Astrocyte of the cerebellum (primary cell): ENCODE results near the gene TAAR2.

Source experiments
- DNase-seq: peaks from one replicate; pipeline ENCODE4 v3.0.0-alpha.2; 2011; ENCODE audit warnings: low read depth
- H3K4me3 ChIP-seq: 2 replicates; pipeline ENCODE4 v1.5.1; 2011; ENCODE audit warnings: mild to moderate bottlenecking, low read depth, low read length, moderate library complexity
- CTCF ChIP-seq: IDR thresholded peaks from 2 replicates; pipeline ENCODE4 v1.5.1; 2012; ENCODE audit warnings: low read length, low read depth, moderate library complexity, mild to moderate bottlenecking; ENCODE audit errors: missing control alignments
- in situ Hi-C: cut with HindIII; loops from 2 replicates; pipeline ENCODE4 v1.10.0; 2017; ENCODE audit warnings: low sequenced_read_pairs

Gene TAAR2, protein sequence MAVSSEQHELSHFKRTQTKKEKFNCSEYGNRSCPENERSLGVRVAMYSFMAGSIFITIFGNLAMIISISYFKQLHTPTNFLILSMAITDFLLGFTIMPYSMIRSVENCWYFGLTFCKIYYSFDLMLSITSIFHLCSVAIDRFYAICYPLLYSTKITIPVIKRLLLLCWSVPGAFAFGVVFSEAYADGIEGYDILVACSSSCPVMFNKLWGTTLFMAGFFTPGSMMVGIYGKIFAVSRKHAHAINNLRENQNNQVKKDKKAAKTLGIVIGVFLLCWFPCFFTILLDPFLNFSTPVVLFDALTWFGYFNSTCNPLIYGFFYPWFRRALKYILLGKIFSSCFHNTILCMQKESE

GRCh38 chr6:132624175-132624574 is at the start of gene TAAR2:
TSS of gene TAAR2 (minus strand) at chr6:132624275. CDS start at chr6:132624275, 0 bp downstream.
- no peak for DNase-seq
- H3K4me3 ChIP-seq, result no peak within 1 kb of the TSS
- in situ Hi-C loops, result no loop called here
- TF ChIP-seq CTCF, result no peak

- no peak overlapping the region for H3K4me3 ChIP-seq
- in situ Hi-C loops, result no loop called here
- DNase-seq, result no peak
- TF ChIP-seq CTCF, result no peak
Observed at GRCh38 chr6:132673376-132674094, 49.5 kb upstream of the TAAR2 start.

- in situ Hi-C loops, result no loop called here
- DNase-seq, result no peak
- TF ChIP-seq CTCF, result no peak
Observed at GRCh38 chr6:132671295-132671694, 47.2 kb upstream of the TAAR2 start.

DNA sequence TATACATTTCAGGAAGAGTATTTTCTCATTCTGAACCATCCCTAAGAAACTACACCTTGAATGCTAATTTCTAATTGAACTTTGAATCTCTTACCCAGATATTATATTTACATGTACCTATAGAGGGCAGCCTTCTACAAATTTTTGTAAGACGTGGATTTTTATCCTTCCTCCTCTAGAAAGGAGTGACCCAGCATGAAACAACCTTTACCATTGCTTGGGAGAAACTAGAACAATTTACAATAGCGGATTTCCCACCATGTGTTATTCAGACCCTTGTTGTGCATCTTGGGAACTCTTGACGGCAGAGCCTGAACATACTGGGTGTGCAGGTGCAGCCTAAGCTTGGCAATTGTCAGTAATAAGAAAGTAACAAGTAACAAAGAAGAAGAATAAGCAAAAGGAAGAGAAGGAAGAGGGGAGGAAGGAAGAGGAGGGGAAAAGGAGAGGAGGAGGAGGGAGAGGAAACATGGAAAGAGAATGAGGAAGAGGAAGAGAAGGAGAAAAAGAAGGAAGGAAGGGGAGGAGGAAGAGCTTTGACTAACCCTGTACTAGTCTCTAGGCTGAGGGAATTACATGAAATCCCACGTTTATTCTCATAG is 45.7 kb upstream of the TAAR2 start:
- TF ChIP-seq CTCF, result peak; percentile 26

More at GRCh38 chr6:132671295-132671694, 47.2 kb upstream of the TAAR2 start:
- H3K4me3 ChIP-seq, result no peak overlapping the region

DNA sequence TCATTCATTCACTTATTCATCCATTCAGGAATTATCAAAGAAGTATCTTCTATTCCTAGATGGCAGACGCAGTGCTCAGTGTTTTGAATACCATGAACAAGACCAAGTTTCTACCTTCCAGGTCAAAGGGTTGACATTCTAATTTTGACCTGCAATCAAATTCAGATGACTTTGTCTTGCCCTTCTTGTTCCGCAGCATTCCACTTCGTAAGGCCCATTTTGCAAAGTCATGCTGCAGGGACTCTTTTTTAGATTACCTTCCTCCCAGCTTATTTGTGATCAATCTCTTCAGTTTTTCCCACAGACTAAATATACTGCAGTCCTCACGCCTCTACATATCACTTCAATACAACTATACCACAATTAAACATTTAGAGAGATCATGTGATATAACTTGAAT is 42.0 kb upstream of the TAAR2 start:
- no peak overlapping the region for H3K4me3 ChIP-seq
- TF ChIP-seq CTCF, result no peak
- in situ Hi-C loops, result no loop called here
- DNase-seq, result no peak

More for the DNA sequence above, 45.7 kb upstream of the TAAR2 start:
- H3K4me3 ChIP-seq, result no peak overlapping the region
- DNase-seq, result peak; percentile 22
- in situ Hi-C loops, result no loop called here

GRCh38 chr6:132664309-132665034 is 40.4 kb upstream of the TAAR2 start:
- H3K4me3 ChIP-seq, result no peak overlapping the region
- no peak for TF ChIP-seq CTCF
- in situ Hi-C loops, result no loop called here
- DNase-seq, result no peak
